Prostate gland (tissue), 2 donors: Measurements from ENCODE around the gene SCAPER. TPM values are rescaled to one million over a fixed set of nuclear protein-coding genes. Genes with fewer than 3 reads are reported as not detected.

Source experiments
- DNase-seq: peaks from one replicate; pipeline ENCODE4 v3.0.0-alpha.2; 2019; ENCODE audit warnings: low spot score
- H3K27ac ChIP-seq, 2 donors: fragments of 200-600 bp; sonication (generic); 2 replicates each; pipeline ENCODE4 v1.5.1; 2017 to 2019
- H3K27me3 ChIP-seq: fragments of 200-600 bp; sonication (generic); replicated peaks from 2 replicates; pipeline ENCODE4 v1.5.1; 2019; ENCODE audit not compliant: insufficient read depth
- H3K36me3 ChIP-seq, 2 donors: fragments of 200-600 bp; sonication (generic); 1 replicate in 1 of 2; 2 replicates in 1 of 2; pipeline versions ENCODE4 v1.5.1 to v1.8.1; 2017 to 2019
- H3K4me1 ChIP-seq: fragments of 200-600 bp; sonication (generic); replicated peaks from 2 replicates; pipeline ENCODE4 v1.5.1; 2019
- H3K4me3 ChIP-seq, 2 donors: fragments of 200-600 bp; sonication (generic); 2 replicates each; pipeline ENCODE4 v1.5.1; 2017 to 2019
- H3K9me3 ChIP-seq: fragments of 200-600 bp; sonication (generic); 2 replicates; pipeline ENCODE4 v1.5.1; 2017
- CTCF ChIP-seq, 4 experiments: fragments of 200-600 bp in 2 of 4; fragments of 450-650 bp in 2 of 4; sonication (generic) in 2 of 4; IDR thresholded peaks; 1 replicate in 3 of 4; 2 replicates in 1 of 4; pipeline ENCODE4 v1.5.1; 2016 to 2019; ENCODE audit warnings: antibody characterized with exemption in 4 of 4, mild to moderate bottlenecking in 2 of 4, moderate library complexity in 2 of 4
- POLR2A ChIP-seq: fragments of 450-650 bp; IDR thresholded peaks from one replicate; pipeline ENCODE4 v1.6.1; 2016; ENCODE audit warnings: antibody characterized with exemption, mild to moderate bottlenecking
- POLR2AphosphoS5 ChIP-seq: sonication (generic); formaldehyde crosslinking; IDR thresholded peaks from one replicate; pipeline ENCODE4 v1.6.1; 2017; ENCODE audit warnings: antibody characterized with exemption
- WGBS: methylation state at CpG from one replicate; pipeline ENCODE4 v1.1.5; 2018; 5-methylcytosine and 5-hydroxymethylcytosine counted together
- intact Hi-C: fragments of 100-400 bp; cut with DNase I; formaldehyde crosslinking; loops from one replicate; pipeline ENCODE4 v1.14.2; 2022
- total RNA-seq, 2 donors: library from RNA; depleted of rRNA; stranded (reverse); fragments of >200 nt; gene quantifications; one replicate each; pipeline ENCODE4 v1.1.0, GENCODE V29; 2016

SCAPER gene
- total RNA-seq, 2 donors from 2014 or later = 19.1 to 38.9 TPM

DNA sequence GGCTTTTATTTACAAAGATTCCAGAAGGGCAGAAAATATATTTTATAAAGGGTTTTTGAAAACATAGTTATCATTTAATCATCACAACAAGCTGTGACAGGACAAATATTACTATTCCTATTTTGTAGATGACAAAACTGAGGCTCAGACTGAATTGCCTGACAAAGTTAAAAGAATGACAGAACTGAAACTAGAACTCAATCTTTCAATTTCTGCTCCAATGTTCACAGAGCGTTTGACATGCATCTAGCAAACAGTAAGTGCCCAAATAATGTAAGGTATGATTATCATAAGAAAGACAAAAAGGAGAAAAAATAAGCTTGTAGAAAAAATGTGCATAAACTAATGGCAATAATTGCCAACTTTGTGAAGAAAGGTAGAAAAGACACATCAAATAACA lies 61.9 kb downstream of the SCAPER start:
- Histone ChIP-seq H3K36me3 (no peaks in the 10 kb centered on the region), H3K9me3 (no peaks in the 10 kb centered on the region), H3K27ac (no peak overlapping the region), H3K27me3 (no peaks in the 10 kb centered on the region), H3K4me1 (no peaks in the 10 kb centered on the region), H3K4me3 (no peak overlapping the region)
- intact Hi-C loops = loop anchor here (5.0 kb wide), 1 partner anchor 651 kb away; no protein-coding TSS in a partner anchor
- TF ChIP-seq POLR2AphosphoS5 (no peak), POLR2A (no peak), CTCF (IDR thresholded peaks at IDR 0.05) (no peak)
- 88% methylated on average over 1 of the region's 1 CpG for WGBS
- DNase-seq = no peak

DNA sequence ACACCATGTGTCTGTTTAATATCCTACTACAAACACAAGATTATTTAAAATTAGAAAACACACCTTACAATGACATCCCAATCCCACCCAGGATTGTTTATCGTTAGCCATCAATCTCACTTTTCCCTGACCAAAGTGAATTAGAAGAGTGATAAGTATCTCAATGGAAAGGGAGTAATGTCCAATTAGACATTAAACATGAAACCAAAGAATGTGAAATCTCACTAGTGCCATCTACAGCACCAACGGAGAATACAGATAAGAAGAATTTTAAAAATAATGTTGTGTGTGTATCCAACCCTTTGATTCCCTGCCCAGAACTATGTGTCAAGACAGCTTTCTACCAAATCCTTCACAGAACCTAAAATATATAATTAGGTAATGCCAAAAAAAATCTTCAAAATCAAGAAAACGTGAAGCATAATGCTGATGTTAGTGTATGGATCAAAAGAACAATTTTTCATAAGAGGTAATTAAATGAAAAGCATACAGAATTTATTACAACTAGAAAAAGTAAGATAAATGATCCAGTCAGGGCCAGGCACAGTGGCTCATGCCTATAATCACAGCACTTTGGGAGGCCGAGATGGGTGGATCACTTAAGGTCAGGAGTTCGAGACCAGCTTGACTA lies 64.2 kb downstream of the SCAPER start:
- no peaks in the 10 kb centered on the region for H3K9me3 ChIP-seq
- WGBS = 56% methylated on average over 5 of the region's 5 CpGs
- H3K27me3 ChIP-seq = no peaks in the 10 kb centered on the region
- no peaks in the 10 kb centered on the region for H3K4me1 ChIP-seq
- intact Hi-C loops = loop anchor here (5.0 kb wide), 1 partner anchor 649 kb away; no protein-coding TSS in a partner anchor
- TF ChIP-seq POLR2AphosphoS5 = no peak
- TF ChIP-seq CTCF (IDR thresholded peaks at IDR 0.05) = peak in 3 of 4 experiments; percentile 26 to 46 (median 45)
- TF ChIP-seq POLR2A = no peak
- DNase-seq = no peak
- no peak overlapping the region for H3K27ac ChIP-seq
- no peaks in the 10 kb centered on the region for H3K36me3 ChIP-seq
- no peak overlapping the region for H3K4me3 ChIP-seq

- no peaks in the 10 kb centered on the region for H3K4me1 ChIP-seq
- TF ChIP-seq POLR2A (no peak), CTCF (IDR thresholded peaks at IDR 0.05) (no peak), POLR2AphosphoS5 (no peak)
- 62% methylated on average over 3 of the region's 3 CpGs for WGBS
- H3K4me3 ChIP-seq = no peak overlapping the region
- DNase-seq = no peak
- no peaks in the 10 kb centered on the region for H3K36me3 ChIP-seq
- intact Hi-C loops = no loop called here
- H3K27ac ChIP-seq = no peak overlapping the region
- H3K9me3 ChIP-seq = no peaks in the 10 kb centered on the region
- no peaks in the 10 kb centered on the region for H3K27me3 ChIP-seq
Measured at GRCh38 chr15:76839173-76839572, 66.0 kb downstream of the SCAPER start.

- no peak for DNase-seq
- Histone ChIP-seq H3K4me1 (no peaks in the 10 kb centered on the region), H3K9me3 (no peaks in the 10 kb centered on the region), H3K36me3 (no peaks in the 10 kb centered on the region), H3K27ac (no peak overlapping the region), H3K4me3 (no peak overlapping the region), H3K27me3 (no peaks in the 10 kb centered on the region)
- intact Hi-C loops = no loop called here
- WGBS = 88% methylated on average over 6 of the region's 6 CpGs
- TF ChIP-seq POLR2AphosphoS5 = no peak
- no peak for TF ChIP-seq CTCF (IDR thresholded peaks at IDR 0.05)
- no peak for TF ChIP-seq POLR2A
Measured at GRCh38 chr15:76837474-76837873, 67.7 kb downstream of the SCAPER start.

DNA sequence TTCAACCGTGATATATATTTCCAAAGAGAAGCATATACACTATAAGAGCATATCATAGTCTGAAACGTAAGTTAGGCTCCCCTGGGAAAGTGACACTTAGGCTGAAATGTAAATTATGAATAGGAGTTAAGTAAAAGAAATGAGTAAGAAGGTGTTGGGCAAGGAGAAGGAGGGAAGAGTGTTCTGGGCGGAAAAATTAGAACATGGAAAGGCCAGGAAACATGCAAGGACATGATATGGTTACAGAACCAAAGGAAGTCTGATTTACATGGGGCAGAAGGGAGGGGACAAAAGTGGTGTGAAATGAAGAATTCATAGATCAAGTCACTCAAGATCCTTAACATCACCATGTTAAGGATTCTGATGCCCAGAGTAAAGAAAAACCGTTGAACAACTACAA lies 75.2 kb downstream of the SCAPER start:
- 96% methylated on average over 4 of the region's 4 CpGs for WGBS
- Histone ChIP-seq H3K27ac (no peak overlapping the region), H3K4me1 (no peaks in the 10 kb centered on the region), H3K4me3 (no peak overlapping the region), H3K27me3 (no peaks in the 10 kb centered on the region), H3K36me3 (no peaks in the 10 kb centered on the region), H3K9me3 (no peaks in the 10 kb centered on the region)
- TF ChIP-seq POLR2AphosphoS5 (no peak), CTCF (IDR thresholded peaks at IDR 0.05) (no peak), POLR2A (no peak)
- no peak for DNase-seq
- intact Hi-C loops = no loop called here
